Epidermal melanocyte (primary cell): ENCODE data around the gene CD81.
"Not testable (repeated sequence)": the region's sequence is repeated elsewhere in the genome, so short reads cannot be mapped to it uniquely, and the experiment has no call there.

ENCODE experiments used
- DNase-seq: peaks from one replicate; pipeline ENCODE4 v3.0.0; 2011; ENCODE audit warnings: low spot score; ENCODE audit not compliant: insufficient read length

The CD81 gene

DNA sequence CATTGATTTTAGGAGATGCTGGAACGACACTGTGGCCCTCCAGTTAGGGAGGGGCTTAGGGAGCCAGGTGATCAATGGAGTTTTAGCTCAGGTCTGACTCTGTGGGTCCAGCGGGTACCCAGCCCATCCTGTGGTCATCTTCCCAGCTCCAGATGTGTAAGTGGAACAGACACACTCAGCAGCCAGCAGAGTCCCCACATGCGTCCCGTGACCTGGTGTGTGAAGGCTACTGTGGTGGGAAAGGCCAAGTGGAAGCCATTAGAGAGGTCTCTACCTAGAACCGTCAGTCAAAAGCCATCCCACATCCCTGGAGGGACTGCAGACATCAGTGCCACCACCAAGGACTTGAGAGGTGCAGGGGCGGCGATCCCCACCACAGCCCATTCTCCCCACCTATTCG lies 19.9 kb upstream of the CD81 start:
- no peak for DNase-seq

DNA sequence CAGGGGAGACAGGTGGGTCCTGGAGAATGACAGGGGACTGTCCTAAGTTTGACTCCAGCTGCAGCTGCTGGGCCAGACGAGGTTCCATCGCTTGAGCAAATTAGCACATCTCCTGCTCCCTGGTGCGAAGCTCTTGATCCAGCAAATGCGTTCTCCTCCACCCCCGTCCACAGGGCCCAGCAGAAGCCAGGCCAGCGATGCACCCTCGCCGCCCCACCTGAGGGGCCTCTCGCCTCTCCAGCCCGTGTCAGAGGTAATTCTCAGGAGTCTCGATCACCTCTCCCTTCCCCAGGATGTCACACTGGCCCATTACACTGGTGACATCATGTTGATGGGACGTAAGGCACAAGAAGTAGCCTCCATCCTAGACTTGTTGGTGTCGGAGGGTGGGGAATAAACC lies 19.5 kb upstream of the CD81 start:
- DNase-seq, result not testable (repeated sequence)

DNA sequence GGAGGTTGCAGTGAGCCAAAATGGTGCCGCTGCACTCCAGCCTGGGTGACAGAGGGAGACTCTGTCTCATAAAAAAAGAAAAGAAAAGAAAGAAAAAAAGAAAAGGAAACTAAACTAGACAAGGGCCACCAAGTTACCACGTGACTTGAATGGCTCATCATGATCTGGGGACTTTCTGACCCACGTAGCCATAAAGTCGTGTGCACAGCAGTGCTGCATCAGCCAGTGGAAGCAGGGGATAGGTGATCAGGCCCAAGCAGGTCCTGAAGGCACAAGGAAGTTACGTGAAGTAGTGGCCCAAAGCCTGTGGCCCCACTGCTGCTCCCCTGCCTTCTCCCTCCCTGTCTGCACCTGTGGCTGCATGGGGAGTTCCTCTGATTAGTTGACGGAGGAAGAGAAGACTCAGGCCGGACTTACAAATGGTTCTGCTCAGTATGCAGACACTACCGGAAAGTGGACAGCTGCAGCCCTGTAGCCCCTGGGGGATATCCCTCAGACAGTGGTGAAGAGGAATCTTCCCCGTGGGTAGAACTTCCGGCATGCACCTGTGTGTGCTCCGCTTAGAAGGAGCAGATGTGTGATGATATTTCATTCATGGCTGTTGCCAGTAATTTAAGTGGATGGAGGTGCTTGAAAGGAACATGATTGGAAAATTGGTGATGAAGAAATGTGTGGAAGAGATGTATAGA lies 18.2 kb upstream of the CD81 start:
- no peak for DNase-seq

DNA sequence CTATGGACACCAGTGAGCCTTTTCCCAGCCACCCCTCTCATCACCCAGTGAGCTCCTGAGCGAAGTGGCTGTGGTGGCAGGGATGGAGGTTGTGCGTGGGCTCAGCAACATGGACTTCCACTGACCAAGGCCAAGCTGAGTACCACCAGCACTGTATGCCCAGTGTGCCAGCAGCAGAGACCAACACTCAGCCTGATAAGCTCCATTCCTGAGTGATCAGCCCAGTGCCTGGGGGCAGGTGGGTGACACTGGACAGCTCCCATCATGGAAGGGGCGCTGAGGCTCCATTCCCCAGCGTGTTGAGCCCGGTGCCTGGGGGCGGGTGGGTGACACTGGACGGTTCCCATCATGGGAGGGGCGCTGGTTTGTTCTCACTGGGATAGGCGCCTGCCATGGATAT lies 17.6 kb upstream of the CD81 start:
- DNase-seq, result no peak

DNA sequence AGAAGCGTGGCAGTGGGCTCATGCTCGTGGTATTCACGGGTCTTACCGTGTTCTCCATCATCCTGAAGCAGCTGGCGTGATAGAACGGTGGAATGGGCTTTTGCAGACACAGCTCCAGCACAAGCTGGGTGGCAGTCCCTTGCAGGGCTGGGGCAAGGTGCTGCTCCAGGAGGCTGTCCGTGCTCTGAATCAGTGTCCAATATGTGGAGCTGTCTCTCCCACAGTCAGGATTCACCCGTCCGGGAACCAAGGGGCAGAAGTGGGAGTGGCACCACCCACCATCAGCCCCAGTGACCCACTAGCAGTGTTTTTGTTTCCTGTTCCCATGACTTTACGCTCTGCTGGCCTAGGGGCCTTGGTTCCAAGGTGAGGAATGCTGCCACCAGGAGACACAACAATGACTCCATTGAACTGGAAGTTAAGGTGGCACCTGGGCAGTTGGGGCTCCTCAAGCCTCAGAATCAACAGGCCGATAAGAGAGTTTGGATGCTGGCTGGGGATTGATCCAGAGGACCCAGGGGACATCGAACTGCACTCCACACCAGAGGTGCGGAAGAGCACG lies 16.9 kb upstream of the CD81 start:
- no peak for DNase-seq

DNA sequence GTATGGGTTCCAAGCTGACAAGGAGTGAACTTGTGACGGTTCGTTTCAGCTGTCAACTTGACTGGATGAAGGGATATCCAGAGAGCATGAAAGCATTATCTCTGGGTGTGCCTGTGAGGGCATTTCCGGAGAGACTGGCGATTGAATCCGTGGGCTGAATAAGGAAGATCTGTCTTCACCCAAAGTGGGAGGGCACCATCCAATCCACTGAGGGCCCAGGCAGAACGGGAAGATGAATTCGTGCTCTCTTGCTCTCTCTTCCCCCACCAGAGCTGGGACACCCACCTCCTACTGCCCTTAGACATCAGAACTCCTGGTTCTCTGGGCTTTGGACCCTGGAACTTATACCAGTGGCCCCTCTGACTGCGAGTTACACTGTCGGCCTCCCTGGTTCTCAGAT lies 15.5 kb upstream of the CD81 start:
- DNase-seq, result no peak

DNA sequence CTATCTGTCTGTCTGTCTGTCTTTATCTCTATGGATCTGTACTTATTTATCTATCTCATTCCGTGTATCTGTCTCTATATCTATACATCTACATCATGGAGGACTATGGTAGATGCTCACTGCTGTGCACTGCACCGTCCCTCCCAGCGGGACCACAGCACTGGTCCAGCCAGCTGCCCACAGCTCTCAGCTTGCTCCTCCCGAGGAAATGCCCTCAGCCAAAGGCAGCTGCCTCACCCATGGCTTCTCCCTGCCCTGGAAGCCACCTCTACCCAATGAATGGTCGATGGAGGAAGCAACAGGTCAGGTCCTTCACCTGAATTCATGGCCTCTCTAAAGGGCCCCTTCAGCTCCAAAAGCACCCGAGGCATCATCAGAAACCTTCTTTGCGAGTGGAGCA lies 14.7 kb upstream of the CD81 start:
- DNase-seq, result no peak

DNA sequence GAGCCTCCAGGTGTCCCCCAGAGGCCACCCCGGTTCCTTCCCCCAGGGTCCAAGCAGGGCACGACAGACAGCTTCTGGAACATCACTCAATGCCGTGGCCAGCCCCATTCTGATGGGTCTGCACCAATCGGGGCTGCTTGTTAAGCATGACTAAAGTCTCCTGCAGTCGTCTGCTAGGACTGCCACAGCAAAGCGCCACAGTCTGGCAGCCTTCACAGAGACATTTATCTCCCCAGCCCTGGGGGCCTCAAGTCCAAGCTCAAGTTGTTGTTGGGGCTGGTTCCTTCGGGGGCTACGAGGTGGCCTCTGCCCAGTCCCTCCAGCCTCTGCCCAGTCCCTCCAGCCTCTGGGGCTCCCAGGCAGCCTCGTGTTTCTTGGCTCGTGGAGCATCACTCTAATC lies 14.0 kb upstream of the CD81 start:
- no peak for DNase-seq

DNA sequence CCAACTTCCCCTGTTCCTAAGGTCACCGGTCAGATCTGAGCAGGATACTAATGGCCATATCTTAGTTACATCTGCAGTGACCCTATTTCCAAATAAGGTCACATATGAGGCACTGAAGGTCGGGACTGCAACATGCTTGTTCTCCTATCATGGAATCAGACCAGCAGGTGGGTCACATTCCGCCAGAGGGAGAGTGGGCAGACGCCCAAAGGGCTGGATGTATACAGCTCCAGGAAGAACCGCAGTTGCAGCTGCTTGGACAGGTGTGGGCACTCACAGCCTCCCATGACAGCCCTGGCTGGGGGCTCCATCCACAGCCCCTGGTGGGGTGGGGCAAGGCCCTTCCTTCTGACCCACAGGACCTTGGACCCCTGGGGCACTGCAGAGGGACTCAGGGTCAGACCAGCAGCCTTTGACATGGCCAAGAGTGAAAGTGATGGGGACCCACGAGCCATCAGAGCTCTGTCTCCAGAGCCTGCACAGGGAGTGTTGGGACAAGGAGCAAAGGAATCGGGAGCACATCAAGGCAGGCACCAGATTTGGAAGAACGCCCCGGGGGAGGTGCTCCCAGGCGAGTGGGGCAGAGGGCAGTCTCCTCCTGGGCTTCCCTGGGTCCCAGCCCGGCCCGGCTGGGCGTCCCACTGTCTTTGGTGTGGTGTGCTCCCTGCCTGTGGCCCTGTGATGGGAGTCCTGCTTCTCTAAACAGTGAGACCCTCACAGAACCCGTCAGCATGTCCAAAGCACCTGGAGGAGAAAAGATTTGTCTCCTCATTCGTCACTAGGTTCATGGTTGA lies 13.3 kb upstream of the CD81 start:
- DNase-seq, result no peak

DNA sequence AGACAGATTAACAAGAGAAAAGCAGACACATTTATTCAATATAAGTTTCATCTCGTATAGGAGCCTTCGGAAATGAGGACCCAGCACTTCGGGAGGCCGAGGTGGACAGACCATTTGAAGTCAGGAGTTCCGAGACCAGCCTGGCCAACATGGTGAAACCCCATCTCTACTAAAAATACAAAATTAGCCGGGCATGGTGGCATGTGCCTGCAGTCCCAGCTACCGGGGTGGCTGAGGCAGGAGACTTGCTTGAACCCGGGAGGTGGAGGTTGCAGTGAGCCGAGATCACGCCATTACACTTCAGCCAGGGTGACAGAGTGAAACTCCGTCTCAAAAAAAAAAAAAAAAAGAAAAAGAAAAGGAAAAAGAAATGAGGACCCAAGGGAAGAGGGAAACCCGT lies 12.7 kb upstream of the CD81 start:
- DNase-seq, result not testable (repeated sequence)

DNA sequence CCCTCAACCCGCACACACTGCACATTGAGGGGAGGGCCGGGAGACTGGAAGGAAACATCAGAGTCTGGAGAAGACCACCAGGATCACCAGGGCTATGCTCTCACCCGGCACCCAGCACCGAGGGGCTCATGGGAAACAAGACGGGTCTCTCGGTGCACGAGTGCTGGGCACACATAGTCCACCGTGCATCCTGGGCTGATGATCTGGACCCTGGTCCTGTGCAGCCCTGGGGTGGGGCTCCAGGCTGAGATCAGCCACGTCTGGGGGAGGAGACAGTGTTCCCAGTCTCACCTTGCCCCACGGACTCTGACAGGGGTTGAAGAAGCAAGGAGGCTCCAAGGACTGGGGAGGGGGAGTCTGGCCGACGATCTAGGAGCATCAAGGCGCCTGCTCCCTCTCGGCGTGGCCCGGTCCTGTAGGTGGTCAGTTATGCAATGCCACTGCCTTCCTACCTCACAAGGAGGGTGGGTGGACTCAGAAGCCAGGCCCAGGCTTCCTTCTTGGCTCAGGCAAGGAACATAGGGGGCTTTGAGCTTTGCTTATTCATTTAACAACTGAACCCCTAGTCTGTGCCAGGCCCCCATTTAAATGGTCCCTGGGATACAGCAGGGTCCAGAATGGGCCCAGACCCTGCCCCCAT lies 11.4 kb upstream of the CD81 start:
- DNase-seq, result no peak

DNA sequence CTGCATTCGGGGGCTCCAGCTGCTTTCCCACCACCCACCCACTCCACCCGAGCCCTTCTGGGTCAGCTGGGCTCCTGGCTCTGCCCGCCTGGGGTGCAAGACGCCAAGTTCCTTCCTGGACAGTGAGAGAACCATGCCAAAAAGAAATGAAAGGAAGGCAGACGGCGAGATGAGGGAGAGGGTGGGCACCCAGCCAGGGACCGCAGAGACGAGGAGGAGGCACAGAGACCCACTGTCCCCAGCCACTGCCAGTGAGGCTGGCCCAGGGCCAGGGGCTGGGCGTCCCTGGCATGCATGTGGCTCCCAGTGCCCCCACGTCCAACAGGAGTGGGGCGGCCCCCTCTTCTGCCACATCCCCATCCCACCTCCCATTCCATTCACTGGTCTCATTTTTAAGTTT lies 10.8 kb upstream of the CD81 start:
- no peak for DNase-seq

DNA sequence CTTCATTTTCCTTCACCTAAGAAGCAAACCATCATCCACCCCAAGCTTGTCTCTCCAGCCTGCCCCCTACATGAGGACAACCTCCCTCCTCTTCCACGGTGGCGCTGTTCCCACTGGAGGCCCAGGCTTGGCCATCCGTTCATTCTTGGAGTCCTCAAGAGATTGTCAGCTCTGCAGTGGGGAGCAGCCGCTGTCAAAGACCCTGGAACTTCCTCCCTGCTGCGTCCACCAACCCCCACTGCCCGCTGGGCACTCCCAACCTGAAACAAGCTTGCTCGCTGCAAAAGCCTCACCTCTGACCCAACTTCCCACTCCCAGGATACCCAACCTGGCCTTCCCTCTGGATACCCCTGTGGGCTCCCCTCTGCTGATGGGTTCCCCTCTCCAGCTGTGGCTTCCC lies 10.4 kb upstream of the CD81 start:
- no peak for DNase-seq

DNA sequence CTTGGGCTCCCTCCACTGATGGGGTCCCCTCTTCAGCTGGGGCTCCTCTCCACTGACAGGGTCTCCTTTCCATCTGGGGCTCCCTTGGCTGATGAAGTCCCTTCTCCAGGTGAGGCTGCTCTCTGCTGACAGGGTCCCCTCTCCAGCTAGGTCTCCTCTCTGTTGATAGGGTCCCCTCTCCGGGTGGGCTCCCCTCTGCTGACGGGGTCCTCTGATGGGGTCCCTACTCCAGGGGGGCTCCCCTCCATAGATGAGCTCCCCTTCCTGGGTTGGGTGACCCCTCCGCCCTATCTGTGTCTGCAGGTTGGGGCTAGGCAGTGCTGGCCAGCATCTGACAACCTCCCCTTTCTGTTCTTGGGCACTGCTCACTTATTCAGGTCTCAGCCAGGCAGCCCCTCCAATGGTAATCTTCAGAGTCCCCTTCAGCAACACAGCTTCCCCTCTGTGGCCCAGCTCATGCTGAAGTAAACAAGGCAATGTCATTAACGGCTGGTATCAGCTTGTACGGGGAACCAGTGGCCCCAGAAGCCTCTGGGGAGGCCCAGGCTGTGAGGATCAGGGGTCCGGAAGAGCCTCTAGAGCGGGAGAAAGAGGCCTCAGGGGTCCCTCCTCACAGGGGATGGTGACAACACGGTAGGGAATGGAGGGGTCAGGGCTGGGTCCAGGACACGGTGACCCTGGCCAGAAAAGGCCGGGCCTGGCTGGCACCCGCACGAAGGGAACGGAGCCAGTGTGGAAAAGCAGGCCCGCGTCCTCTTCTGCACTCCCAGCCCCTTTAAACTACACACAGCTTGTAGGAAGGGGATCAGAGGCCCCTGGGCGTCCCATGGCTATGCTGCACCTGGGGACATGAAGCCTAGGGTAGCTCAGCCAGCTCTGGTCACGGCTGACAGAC lies 9.6 kb upstream of the CD81 start:
- no peak for DNase-seq

DNA sequence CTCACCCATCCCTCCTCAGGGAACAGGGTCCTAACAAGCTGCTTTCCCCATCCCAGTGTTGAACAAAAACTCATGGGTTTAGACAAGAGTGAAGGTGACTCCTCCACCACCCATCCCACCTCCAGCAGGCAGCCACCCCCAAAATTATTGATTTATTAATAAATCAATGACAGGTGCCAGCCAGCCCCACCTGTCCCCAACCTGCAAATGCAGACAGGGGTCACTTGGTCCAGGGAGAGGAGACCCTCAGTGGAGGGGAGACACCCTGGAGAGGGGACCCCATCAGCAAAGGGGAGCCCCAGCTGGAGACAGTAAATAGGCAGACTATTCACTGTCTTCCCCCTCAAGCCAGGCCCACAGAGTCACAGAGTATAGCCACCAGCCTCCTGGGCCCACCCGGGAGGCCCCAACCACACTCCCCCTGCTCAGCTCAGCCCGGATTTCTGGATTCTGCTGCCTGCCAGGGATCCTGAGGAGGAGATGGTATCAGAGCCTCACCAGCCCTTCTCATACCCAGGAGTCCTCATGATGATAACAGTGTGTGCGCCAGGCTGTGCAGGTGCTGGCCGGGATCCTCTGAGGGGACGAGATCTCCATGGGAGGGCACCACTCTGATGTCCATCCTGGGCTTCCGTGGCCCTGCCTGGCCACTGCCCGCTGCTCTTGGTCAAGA lies 8.8 kb upstream of the CD81 start:
- DNase-seq, result no peak

DNA sequence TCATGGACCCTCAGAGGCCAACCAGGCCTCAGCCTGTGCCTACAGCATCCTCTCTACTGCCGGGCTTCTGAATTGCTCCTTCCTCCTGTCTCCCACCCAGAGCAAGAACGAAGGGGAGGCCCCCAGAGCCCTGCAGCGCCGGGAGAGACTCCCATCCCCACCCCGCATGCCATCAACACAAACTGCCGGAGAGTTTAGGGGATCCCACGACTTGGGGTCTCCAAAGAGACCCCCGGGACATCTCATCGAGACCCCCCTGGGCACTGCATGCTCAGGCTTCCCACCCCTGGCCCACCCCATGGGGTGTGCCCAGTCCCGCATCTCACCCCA lies 8.3 kb upstream of the CD81 start:
- DNase-seq, result no peak

DNA sequence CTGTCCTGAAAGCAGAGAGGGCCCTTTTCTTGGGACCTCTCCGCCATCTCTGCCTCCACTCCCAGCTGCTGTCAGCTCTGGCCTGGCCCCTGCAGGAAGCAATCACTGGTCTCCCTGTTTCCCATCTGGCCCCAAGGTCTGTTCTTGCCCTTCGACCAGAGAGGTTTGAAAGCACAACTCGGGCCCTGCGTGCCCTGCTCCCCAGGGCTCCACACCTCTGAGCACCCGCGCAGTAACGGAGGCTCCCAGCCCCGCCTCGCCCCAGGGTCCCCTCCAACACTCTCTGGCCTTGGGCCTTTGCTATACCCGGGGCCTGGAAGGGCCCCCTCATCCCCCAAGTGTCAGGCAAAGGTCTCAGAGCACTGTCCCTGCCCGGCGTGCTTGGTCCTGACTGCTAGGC lies 7.8 kb upstream of the CD81 start:
- no peak for DNase-seq

DNA sequence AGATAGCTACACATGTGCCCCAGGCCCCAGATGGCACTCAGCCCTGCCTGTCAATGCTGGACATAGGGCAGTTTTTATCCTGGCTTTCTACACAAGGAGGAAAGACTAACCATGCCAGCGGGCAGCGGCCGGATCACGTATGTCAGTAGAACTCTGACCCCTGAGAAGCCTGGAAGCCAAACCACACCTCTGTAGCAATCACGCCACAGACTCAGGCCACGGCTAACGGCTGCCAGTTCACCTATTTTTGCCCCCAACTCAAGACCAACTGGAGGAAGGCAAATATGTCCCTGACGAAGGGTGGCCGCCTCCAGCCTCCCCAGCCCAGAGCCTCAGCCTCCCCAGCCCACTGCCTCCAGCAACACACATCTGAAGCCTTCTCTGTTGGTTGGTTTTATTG lies 7.2 kb upstream of the CD81 start:
- no peak for DNase-seq

DNA sequence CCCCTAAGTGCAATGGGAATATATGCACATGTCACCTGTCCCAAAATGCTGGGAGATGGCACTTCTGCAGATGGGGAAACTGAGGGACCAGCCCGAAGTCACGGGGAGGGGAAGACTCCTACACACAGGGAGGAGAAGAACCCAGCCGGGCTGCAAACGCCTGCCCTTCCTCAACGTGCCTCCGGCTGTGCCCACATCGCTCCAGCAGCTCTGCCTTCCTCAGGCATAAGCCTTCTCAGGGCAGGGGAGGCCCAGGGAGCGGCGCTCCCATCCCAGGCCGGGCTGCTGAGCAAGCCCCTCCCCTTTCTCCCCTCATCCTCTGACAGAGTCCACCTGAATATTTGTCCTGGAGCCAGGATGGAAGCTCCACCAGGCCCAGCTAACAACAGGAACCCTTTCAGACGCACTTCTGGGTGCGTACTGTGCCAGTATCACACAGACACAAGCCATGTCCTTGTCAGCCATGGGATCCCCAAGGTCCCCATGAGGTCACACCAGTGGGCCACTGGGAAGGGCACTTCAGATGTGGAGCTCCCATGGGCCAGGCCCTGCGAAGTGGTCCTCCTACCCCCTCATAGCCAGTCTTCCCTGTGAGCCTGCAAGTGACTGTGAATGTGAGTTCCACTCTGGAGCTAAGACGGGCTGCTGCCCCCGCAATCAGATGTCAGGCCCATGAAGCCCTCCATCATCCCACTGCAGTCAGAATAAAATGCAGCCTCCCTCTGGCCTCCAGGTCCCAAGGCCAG lies 2.5 kb upstream of the CD81 start:
- no peak for DNase-seq

DNA sequence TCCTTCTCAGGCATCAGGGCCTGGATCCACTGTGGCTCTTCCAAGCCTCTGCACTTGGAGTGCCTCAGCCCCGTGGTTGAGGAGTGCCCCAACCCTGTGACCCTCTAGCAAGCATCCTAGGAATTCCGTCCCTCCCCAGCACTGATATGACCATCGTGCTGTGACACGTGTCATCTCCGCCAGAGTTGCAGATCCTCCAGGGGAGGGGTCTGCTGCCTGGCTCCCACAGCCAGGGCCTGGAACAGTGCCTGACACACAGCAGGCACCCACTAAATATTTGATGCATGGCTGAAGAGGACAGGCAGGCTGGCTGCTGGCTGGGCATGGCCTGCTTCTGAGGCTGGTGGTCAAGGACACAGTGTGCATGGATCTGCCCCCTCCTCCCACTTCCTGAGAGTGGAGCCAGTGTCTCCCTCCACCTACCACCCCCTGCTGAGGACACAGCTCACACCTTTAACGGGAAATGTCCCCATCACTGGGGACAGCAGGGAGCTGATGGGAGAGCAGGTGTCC lies 1.7 kb upstream of the CD81 start:
- DNase-seq, result no peak
